Smooth muscle cell (in vitro differentiated cells): ENCODE data around the gene HLA-DOB. TPM values are rescaled to one million over a fixed set of nuclear protein-coding genes. Genes with fewer than 3 reads are reported as not detected.

ENCODE experiments used
- polyA plus RNA-seq: library from polyadenylated mRNA; unstranded; fragments of >200 nt; fragmentation: Nextera tagmentation; extraction: Ambion mirVana; gene quantifications from 2 replicates; pipeline ENCODE4 v1.2.1, GENCODE V29; 2016
- total RNA-seq: library from RNA; depleted of rRNA; stranded (reverse); fragments of >200 nt; gene quantifications from 2 replicates; pipeline ENCODE4 v1.2.3, GENCODE V29; 2014

The HLA-DOB gene
- total and polyA plus RNA-seq, 2 experiments from 2014 or later, result 0.09 TPM; not detected in 1

Other genes starting within 250 kb of the HLA-DOB start
- 22.4 and 32.9 TPM in 2 replicates for gene HLA-DRB1, start 227.2 kb downstream of the HLA-DOB start, total RNA-seq
- gene HLA-DRB1, start 227.2 kb downstream of the HLA-DOB start, polyA plus RNA-seq, result 28.5 and 82.4 TPM in 2 replicates
- 1.0 TPM in 1 of 2 replicates, not detected in the other for gene HLA-DQA1, start 179.6 kb downstream of the HLA-DOB start, total RNA-seq
- gene HLA-DQA1, start 179.6 kb downstream of the HLA-DOB start, polyA plus RNA-seq, result not detected in 2 replicates
- 6.5 and 6.6 TPM in 2 replicates for gene HLA-DQB1, start 150.3 kb downstream of the HLA-DOB start, total RNA-seq
- gene HLA-DQB1, start 150.3 kb downstream of the HLA-DOB start, polyA plus RNA-seq, result 8.7 and 28.0 TPM in 2 replicates
- not detected in 2 replicates for gene HLA-DQA2, start 75.6 kb downstream of the HLA-DOB start, total RNA-seq
- not detected in 2 replicates for gene HLA-DQA2, start 75.6 kb downstream of the HLA-DOB start, polyA plus RNA-seq
- not detected in 2 replicates for gene HLA-DQB2, start 53.5 kb downstream of the HLA-DOB start, total RNA-seq
- not detected in 2 replicates for gene HLA-DQB2, start 53.5 kb downstream of the HLA-DOB start, polyA plus RNA-seq
- gene TAP2, start 21.7 kb upstream of the HLA-DOB start, total RNA-seq, result 5.3 and 6.1 TPM in 2 replicates
- 0.40 and 1.5 TPM in 2 replicates for gene TAP2, start 21.7 kb upstream of the HLA-DOB start, polyA plus RNA-seq
- gene PSMB8, start 27.0 kb upstream of the HLA-DOB start, total RNA-seq, result 5.0 and 10.2 TPM in 2 replicates
- 16.7 and 22.2 TPM in 2 replicates for gene PSMB8, start 27.0 kb upstream of the HLA-DOB start, polyA plus RNA-seq
- gene TAP1, start 36.7 kb upstream of the HLA-DOB start, total RNA-seq, result 11.2 and 13.7 TPM in 2 replicates
- 18.4 and 22.4 TPM in 2 replicates for gene TAP1, start 36.7 kb upstream of the HLA-DOB start, polyA plus RNA-seq
- 0.63 TPM in 1 of 2 replicates, not detected in the other for gene PSMB9, start 37.2 kb upstream of the HLA-DOB start, total RNA-seq
- gene PSMB9, start 37.2 kb upstream of the HLA-DOB start, polyA plus RNA-seq, result 1.7 and 2.2 TPM in 2 replicates
- not detected in 2 replicates for gene HLA-DMB, start 124.0 kb upstream of the HLA-DOB start, total RNA-seq
- not detected in 2 replicates for gene HLA-DMB, start 124.0 kb upstream of the HLA-DOB start, polyA plus RNA-seq
- 0.90 and 3.1 TPM in 2 replicates for gene HLA-DMA, start 136.1 kb upstream of the HLA-DOB start, total RNA-seq
- gene HLA-DMA, start 136.1 kb upstream of the HLA-DOB start, polyA plus RNA-seq, result 4.0 and 4.8 TPM in 2 replicates
- 205 and 244 TPM in 2 replicates for gene BRD2, start 151.6 kb upstream of the HLA-DOB start, total RNA-seq
- 162 and 197 TPM in 2 replicates for gene BRD2, start 151.6 kb upstream of the HLA-DOB start, polyA plus RNA-seq
- 0.09 TPM in 1 of 2 replicates, not detected in the other for gene HLA-DOA, start 192.6 kb upstream of the HLA-DOB start, total RNA-seq
- 0.26 TPM in 1 of 2 replicates, not detected in the other for gene HLA-DOA, start 192.6 kb upstream of the HLA-DOB start, polyA plus RNA-seq